NOMO-1 treated with dmso at 0.1 percent for 144 hours (cell line): ENCODE measurements around the gene KRT33A.

Experiments
- DNase-seq: peaks from one replicate; lab custom pipeline; 2025; ENCODE audit not compliant: unreplicated experiment; lab: John Stamatoyannopoulos, UW

KRT33A gene

DNA sequence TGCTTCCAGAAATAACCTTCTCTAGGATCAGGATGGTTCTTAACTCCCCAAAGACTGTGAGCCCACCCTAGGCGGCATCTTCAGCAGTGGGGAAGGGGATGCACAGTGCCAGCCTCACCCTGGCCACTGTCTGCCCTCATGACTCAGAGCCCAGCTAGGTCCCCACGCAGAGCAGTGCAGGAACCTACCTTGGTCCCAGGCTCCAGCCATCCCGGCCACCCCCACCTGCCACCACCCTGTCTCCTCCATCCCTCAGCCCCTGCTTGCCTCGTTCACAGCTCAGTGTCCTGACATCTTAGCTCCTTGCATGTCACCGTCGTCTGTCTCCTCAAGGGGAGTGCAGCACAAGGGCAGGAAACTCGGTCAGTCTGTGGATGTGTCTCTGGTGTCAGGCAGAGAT lies 19.0 kb downstream of the KRT33A start:
- no peak for DNase-seq

DNA sequence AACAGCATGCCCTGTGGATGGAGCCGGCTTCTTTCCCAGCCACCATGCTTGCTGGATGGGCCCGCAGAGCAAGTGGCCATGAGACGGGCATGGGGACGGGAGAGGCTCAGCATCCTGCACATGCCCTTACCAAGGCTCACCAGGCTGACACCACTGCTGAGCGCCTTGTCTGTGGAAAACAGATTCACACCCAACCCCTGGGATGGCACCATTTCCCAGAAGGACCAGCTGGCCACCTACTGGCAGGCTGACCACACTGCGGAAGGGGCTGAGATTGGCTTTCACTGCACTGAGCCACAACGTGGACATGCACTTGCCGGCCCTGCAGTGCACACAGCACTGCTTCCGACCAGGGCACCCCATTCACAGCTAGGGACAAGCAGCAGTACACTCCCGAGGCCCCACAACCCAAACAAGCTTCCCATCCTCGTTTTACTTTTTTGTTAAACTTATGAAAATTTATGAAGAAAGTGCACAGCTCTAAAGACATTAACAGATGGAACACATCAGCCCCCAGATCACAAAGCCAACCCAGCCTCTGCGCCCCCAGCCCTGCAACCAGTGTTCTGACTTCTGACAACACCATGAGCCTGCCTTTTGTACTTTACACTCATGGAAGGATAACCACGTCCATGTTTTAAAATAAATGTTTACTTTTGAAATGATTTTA lies 21.2 kb downstream of the KRT33A start:
- DNase-seq, result no peak

DNA sequence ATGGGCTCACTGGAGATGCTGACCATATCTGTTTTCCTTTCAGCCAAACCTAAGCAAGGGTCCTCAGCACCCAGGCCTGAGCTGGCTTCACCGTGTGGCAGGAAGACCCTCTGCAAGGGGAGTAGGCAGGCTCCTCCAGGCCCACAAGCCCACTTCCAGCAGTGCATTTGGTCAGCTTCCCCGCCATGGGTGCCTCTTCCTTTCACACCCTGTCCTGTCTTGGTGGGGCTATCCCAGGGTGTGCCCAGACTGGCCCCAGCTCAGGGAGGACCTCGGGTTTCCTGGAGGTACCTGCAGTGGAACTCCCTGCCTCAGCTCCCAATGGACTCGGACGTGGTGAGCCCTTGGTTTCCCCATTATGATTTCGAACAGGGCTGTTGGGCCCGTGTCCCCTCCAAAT lies 22.4 kb downstream of the KRT33A start:
- DNase-seq, result no peak

DNA sequence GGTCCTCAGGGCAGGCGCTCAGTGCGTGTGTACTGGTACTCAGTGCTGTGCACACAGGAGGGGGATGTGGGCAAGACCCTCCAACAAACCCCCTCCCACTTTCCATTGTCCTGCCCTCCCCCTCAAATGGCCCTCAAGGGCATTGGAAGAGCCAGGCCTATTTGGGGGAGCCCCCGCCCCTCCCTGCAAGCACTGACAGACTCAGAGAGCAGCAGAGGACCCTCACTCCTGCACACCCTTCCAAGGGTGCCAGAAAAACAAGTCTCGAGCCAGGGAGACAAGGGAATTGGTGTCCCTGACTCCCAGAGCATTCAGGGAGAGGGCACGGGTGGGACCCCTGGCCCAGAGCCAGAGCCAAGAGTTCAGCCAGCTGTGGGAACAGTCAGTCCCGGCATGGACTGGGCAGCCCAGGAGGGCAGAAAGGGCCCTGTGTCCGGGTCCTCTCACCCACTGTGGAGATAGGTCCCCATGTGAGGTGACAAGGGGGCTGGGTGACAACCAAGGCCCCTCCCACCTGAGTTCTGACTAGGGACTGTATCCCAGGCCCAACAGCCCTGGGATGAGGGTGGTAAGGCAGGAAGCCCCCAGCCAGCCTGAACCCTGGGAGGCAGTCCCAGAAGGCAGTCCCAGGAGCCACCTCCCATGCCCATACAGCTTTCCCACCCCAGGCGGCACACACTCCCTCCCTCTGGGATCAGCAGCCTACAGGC lies 23.1 kb downstream of the KRT33A start:
- no peak for DNase-seq

DNA sequence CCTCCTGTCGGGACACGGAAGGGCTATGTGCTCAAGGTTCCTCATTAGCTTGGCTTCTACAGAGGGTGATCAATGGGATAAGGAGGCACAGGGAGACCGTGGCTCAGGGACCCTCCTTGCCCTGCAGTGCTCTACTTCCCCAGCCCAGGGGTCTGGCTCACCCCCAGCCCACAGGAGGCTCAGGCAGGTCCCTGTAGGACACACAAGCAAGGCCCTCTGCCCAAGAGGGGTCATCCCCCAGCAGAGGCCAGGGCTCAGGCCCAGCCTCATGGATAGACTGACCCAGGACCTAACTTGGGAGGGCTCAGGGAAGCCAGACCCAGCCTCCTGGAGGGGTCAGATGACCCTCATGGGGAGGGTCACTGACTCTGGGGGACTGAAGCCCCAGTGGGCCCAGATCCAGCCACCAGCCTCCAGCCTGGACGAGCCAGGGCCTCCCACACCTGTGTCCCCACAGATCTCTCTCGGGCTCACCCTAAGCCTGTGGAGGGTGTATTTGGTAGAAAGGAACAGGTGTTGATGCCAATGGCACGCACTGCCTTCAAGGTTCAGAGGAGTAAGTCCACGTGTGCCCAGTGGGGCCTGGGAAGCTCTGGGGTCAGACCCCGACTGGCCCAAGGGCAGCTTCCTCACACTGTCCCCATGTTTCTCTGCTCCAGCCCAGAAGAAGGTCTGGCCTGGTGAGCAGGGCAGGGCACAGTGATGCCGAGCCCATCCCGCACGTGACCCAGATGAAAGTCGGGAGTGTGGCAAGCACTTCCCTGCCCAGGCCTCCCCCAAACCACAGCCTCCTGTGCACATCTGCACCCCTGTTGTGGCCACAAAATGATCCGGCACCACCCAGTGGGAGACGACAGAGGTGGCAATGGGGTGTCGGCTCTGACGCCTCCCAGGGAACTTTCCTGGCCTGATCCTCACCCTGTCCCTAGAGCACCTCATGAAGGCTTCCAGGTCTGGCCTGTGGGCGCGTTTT lies 24.2 kb downstream of the KRT33A start:
- no peak for DNase-seq

DNA sequence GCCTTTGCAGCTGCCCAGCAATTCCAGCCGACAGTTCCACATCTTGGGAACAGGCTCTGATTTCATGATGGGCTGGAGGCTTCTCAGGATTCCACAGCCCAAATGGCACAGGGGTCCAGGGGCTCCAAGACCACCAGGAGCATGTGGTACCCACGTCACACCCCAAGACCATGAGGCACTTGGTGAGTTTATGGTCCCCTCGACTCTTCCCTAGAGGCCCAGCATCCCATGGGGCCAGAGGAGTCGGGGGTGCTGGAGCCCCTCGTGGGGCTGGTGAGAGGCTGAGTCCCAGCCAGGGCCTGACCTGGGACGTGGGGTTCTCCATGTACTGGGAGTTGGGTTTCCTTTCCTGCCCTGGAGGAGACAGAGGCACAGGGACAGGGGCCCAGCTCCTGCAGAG lies 25.0 kb downstream of the KRT33A start:
- DNase-seq, result no peak

DNA sequence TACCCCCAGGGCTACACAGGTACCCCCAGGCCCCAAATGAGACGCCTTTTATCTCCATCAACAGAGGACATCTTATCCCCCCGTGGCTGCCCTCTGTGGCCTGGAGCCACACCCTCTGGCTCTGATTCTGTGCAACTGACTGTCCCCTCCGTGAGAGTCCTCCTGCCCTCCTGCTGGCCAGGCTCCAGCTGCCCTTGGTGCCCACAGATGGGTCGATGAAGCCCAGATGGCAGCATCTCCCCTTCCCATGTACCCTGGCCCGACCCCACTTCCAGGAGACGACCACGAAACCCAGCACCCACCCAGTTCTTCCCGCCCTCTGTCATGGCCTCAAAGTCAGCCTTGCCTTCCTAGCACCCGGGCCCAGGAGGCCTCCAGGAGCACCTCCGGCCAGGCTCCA lies 25.5 kb downstream of the KRT33A start:
- DNase-seq, result no peak

DNA sequence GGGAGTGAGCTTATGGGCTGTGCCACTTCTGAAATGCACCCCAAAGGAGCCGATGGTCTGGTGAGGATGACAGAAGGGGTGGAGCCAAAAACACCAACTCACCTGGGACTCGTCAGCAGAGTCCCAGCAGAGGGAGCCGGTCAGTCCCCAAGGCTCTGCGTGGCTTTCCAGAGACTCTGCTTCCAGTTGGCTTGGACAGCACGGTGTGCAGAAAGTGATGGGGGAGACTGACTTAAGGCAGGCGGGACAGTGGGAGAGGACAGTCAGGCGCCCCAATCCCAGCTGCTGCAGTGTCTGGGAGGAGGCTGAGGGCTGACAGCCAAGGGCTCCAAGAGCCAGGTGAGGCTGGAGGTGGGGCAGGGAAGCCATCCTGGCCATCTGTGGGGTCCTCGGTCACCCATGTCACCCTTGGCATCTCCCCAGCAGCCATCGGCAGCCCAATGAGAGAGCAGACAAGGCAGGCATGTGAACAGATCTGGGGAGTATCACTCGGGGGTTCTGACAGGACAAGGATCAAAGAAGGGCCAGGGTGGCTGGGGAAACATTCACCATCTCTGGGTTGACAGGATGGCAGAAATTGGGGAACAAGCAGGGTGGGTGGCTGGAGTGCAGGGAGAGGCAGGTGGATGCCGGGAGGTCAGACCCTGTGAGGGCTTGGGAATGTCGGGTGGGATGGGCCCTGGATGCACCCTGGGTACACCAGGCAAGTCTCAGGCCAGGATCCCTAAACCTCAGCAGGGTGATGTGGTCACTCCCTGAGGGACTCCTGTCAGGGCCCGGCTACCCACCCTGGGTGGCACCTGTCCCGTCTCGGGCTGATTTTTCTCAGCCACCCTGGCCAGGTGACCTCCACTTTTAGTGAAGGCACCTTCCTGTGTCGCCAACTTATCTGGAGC lies 26.2 kb downstream of the KRT33A start:
- DNase-seq, result no peak

DNA sequence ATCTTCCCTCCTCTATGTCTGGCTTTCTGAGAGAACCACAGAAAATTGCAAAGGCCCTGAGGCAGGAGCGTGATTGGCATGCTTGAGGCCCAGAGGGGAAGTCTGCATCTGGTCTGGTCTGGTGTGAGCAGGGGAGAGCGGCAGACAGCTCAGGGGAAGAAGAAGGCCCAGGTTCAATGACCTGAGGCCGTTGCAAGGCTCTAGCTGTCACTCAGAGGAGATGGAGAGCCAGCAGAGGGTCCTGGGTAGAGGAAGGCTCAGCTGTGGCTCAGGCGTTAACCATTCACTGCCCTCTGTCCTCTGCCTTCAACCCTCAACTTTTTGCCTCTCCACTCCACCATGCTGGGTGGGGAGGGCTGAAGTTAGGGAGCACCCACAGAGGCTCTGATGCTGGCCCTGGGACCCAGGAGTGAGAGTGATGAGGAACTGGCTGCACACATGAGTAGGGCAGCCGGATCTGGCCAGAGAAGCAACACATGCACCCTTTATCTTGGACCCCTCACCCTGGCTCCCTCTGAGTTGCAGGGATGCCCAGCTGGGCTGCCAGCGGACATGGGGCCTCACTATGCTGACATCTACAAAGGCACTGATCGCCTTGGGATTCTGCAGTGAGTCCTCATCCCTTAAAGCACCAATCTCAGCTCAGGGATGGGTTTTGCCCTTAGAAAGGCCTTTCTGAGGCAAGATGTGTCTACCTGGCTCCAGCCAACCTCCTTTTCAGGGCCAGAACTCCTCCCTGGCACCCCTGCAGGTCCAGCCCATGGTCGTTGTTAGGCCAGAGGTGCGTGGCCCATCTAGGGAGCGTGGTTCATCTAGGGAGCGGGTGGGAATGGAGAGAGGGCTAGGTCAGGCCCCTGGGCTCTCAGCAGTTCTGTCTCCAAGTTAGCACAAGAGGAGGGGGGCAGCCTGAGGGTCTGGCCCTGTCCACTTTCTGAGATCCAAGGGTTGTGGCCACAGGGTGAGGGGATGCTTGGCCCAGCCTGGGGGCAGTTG lies 27.4 kb downstream of the KRT33A start:
- DNase-seq, result no peak

DNA sequence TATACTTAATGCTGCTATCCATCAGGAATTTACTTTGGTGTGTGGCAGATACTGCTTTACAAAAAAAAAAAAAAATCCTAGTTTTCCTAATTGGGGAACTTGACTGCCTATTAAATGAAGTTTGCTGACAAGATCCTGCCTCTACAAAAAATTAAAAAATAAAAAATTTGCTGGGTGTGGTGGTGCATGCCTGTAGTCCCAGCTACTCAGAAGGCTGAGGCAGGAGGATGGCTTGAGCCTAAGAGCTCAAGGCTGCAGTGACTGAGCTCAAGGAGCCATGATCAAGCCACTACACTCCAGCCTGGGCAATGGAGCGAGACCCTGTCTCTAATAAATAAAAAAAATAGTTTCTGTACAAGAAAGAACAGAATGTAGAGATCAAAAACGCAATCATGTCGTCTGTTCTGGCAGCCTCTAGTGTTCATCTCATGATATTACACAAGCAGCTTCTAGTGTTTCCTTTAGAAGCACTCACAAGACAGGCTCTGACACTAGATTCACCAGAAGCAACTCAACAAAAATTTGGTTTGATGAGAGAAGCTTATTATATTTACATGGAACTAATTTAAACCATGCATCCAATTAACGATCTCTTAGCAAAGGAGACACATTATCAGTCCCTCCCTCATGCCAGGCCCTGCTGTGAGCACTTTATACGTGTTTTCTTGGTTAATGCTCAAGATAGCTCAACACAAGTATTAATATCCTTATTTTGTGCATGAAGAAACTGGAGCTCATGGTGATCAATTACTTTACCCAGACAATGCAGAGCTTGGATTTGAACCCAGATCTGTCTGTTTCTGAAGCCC lies 28.3 kb downstream of the KRT33A start:
- DNase-seq, result no peak

DNA sequence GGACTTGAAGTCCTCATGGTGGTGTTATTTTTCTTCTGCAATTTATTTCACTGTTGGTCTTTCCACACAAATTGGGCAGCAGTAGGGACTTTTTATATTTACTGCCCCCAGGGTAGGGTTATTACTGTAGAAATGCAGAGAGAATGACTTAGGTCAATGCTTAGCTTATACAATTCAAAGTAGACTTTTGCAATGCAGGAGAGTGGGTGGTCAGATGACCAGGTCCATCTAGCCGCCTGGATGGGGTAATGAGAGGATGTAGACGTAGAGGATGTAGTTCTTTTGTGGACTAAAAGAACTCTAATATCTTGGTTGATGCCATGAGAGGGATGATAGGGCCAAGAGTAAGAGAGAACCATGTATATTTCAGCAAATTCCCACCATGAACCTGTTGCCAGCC lies 32.4 kb downstream of the KRT33A start:
- DNase-seq, result no peak

DNA sequence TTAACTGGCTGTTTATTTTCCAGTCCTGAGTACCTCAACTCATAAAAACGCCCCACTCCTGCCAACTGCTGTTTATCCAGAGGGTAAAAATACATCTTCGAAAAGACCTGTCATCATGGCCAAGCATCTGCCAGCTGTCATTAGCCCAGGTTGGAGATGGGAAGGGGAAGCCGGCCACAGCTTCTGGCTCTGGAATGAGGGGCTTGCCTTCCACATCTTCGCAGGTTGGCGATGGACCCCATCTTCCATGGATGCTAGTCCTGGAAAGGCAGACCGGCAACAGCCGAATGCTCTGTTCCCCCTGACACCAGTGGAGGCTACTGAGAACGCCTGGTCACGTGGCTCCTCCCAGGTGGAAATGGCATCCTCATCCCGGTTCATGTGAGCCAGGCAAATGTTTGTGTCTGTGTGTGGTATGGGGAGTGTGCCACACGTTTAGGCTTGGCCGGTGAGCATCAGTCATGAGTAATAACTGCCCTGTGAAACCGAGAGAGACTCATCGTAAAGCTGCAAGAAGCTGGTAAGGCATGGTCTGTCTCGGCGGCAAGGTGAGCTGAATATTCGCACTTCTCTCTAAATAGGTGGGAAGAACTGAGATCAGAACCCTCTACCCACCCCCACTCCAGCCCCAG lies 34.7 kb downstream of the KRT33A start:
- no peak for DNase-seq

DNA sequence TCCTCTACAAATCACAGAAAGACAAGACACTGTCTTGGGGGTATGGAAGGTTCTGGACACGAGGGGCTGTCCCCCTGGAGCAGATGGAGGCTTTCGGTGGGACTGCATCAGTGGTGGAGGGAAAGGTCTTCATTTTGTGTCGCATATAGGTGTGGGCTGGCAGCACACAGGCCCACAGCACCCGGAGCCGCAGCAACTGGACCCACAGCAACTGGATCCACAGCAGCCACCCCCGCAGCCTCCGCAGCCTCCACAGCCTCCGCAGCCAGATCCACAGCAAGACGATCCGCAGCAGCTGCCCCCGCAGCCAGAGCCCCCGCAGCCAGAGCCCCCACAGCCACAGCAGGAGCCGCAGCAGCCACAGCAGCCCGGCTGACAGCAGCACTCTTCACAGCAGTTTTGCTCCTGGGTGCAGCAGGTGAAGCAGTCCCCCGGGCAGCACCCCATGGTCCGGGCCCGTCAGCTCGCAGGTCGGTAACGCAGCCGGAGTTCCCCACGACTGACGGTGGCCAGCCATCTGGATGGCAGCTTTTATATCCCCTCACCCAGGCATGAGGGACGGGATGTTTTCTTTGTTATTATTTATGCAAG lies 35.3 kb downstream of the KRT33A start, which contains the start of gene KRTAP17-1:
TSS of gene KRTAP17-1 (minus strand) at position 507 of the 591 bp plus-strand sequence. CDS start at position 447, 60 bp downstream.
- DNase-seq, result no peak

DNA sequence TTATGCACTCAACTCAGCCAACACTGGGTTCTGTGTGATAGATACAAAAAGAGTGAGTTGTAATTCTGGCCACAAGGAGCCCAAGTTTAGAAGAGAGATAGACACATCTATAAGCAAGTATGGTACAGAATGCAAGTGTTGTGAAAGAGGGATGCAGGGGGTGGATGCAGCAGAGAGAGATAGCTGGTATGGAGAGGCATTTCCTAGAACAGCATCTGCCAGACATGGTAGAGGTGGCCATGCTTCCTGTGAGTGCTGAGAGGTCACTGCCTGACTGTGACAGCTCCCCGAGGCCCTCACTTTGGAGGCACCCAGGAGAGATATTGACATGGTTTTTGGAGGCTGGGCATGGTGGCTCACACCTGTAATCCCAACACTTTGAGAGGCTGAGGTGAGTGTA lies 39.5 kb downstream of the KRT33A start:
- no peak for DNase-seq

DNA sequence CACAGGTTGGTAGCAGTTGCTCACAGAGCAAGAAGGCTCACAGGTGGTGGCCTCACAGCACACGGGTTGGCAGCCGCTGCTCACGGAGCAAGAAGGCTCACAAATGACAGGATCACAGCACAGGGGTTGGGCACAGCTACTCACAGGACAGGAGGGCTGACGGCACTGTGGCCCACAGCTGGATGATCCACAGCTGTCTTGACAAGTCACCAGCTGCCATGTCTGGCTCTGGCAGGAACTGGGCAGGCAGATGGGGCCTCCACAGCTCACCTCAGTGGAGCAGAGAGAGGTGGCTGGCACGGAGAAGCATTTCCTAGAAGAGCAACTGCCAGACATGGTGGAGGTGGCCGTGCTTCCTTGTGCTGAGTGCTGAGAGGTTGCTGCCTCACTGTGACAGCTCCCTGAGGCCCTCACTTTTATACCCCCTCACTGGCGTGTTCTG lies 41.7 kb downstream of the KRT33A start, which contains the start of gene KRTAP16-1:
TSS of gene KRTAP16-1 (minus strand) at position 392 of the 442 bp plus-strand sequence. CDS start at position 336, 56 bp downstream.
- DNase-seq, result no peak

DNA sequence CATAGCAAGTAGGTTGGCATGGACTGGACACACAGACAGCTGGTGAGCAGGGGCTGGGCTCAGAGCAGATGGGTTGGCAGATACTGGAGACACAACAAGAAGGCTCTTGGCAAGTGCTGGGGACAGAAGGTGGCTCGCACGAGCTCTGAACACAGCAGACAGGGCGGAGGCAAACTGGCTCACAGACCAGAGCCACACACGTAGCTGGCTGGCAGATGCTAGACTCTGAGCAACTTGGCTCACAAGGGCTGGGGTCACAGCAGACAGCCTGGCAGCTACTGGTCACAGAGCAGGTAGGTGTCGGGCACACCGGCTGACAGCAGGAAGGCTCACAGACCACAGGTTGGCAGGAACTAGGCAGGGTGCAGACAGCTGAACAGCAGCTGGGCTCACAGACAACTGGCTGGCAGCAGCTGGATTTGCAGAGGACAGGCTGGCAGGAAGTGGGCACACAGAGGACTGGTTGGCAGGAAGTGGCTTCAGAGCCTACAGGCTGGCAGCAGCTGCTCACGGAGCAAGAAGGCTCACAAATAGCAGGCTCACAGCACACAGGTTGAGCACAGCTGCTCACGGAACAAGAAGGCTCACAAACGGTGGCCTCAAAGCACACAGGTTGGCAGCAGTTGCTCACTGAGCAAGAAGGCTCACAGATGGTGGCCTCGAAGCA lies 42.2 kb downstream of the KRT33A start:
- DNase-seq, result no peak

DNA sequence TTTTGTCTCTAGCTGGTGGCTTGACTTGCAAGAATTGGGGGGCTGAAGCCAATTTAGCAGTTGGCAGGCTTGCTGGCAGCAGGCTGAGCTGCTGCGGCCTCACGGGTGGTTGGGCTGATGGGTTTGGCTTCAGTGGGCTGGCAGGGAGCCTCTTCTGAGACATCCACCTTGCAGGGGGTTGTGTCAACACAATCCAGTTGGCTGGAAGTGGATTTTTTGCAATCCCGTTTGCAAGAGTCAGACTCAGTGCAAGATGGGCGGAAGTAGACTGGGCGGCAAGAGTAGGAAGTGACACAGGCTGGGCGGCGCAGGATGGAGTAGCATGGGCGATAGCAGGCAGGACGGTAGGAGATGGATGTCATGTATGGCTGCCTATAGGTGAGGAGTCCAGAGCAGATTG lies 43.0 kb downstream of the KRT33A start:
- DNase-seq, result no peak
